ENCODE results near the gene PKN2. TPM values are rescaled to one million over a fixed set of nuclear protein-coding genes. Genes with fewer than 3 reads are reported as not detected.

PKN2 gene
- total and polyA plus RNA-seq, 2 donors (not counting 1 experiment from before 2014, with no cell fraction given) = 28.7 to 29.9 TPM

GRCh38 chr1:88731475-88732269 is 47.6 kb downstream of the PKN2 start:
- peaks cover 62% of the 10 kb centered on the region for H3K79me2 ChIP-seq (ENCODE audit: control insufficient read depth, insufficient read depth, low read length)
- no peaks in the 10 kb centered on the region for H3K36me3 ChIP-seq (ENCODE audit: control insufficient read depth, insufficient read depth, low read length)
- peak; percentile 94 to 96 for DNase-seq (ENCODE audit: low read depth in 2 of 2)
- TF ChIP-seq CTCF (conservative IDR thresholded peaks at IDR 0.05 in 1 of 2, IDR thresholded peaks at IDR 0.05 in 1 of 2; ENCODE audit: low read depth in 1 of 2, low read length in 2 of 2) (no peak), EZH2 (IDR thresholded peaks at IDR 0.05; ENCODE audit: low read length, missing control alignments) (no peak)
- H3K27ac ChIP-seq (ENCODE audit: insufficient read depth, low read length) = peak overlapping the region; percentile 61
- no peak overlapping the region for H3K9ac ChIP-seq (ENCODE audit: insufficient read depth, low read length)
- H3K4me1 ChIP-seq (ENCODE audit: control insufficient read depth, extremely low read depth, insufficient read depth, low read length) = peaks cover 14% of the 10 kb centered on the region
- H2AFZ ChIP-seq (ENCODE audit: low read length) = no peak overlapping the region
- H3K27me3 ChIP-seq (ENCODE audit: control insufficient read depth, insufficient read depth, low read length) = no peaks in the 10 kb centered on the region
- peak overlapping the region; percentile 14 to 39 (median 24) for H3K4me3 ChIP-seq (replicated peaks in 1 of 4; ENCODE audit: control extremely low read depth in 1 of 4, insufficient read depth in 1 of 4, low read depth in 3 of 4, low read length in 4 of 4)
- no peaks in the 10 kb centered on the region for H4K20me1 ChIP-seq (ENCODE audit: control insufficient read depth, extremely low read depth, insufficient read depth, low read length)
- H3K4me2 ChIP-seq (ENCODE audit: extremely low read depth, insufficient read depth, low read length) = peak overlapping the region; percentile 80
- H3K9me3 ChIP-seq (ENCODE audit: control insufficient read depth, insufficient read depth, low read depth, low read length) = no peaks in the 10 kb centered on the region

- Histone ChIP-seq H4K20me1 (ENCODE audit: control insufficient read depth, extremely low read depth, insufficient read depth, low read length) (no peaks in the 10 kb centered on the region), H3K79me2 (ENCODE audit: control insufficient read depth, insufficient read depth, low read length) (peaks cover 58% of the 10 kb centered on the region), H3K9me3 (ENCODE audit: control insufficient read depth, insufficient read depth, low read depth, low read length) (no peaks in the 10 kb centered on the region), H3K27ac (ENCODE audit: insufficient read depth, low read length) (no peak overlapping the region), H3K4me2 (ENCODE audit: extremely low read depth, insufficient read depth, low read length) (no peak overlapping the region), H2AFZ (ENCODE audit: low read length) (no peak overlapping the region), H3K27me3 (ENCODE audit: control insufficient read depth, insufficient read depth, low read length) (no peaks in the 10 kb centered on the region), H3K36me3 (ENCODE audit: control insufficient read depth, insufficient read depth, low read length) (no peaks in the 10 kb centered on the region), H3K4me3 (replicated peaks in 1 of 4; ENCODE audit: control extremely low read depth in 1 of 4, insufficient read depth in 1 of 4, low read depth in 3 of 4, low read length in 4 of 4) (no peak overlapping the region), H3K4me1 (ENCODE audit: control insufficient read depth, extremely low read depth, insufficient read depth, low read length) (peaks cover 9% of the 10 kb centered on the region), H3K9ac (ENCODE audit: insufficient read depth, low read length) (no peak overlapping the region)
- TF ChIP-seq EZH2 (IDR thresholded peaks at IDR 0.05; ENCODE audit: low read length, missing control alignments) = no peak
- no peak for TF ChIP-seq CTCF (conservative IDR thresholded peaks at IDR 0.05 in 1 of 2, IDR thresholded peaks at IDR 0.05 in 1 of 2; ENCODE audit: low read depth in 1 of 2, low read length in 2 of 2)
- DNase-seq (ENCODE audit: low read depth in 2 of 2) = no peak
Observed at GRCh38 chr1:88735382-88735781, 51.3 kb downstream of the PKN2 start.

GRCh38 chr1:88735909-88736308 is 51.8 kb downstream of the PKN2 start:
- H3K4me1 ChIP-seq (ENCODE audit: control insufficient read depth, extremely low read depth, insufficient read depth, low read length) = peaks cover 6% of the 10 kb centered on the region
- H3K27me3 ChIP-seq (ENCODE audit: control insufficient read depth, insufficient read depth, low read length) = no peaks in the 10 kb centered on the region
- no peak overlapping the region for H3K4me2 ChIP-seq (ENCODE audit: extremely low read depth, insufficient read depth, low read length)
- H3K4me3 ChIP-seq (replicated peaks in 1 of 4; ENCODE audit: control extremely low read depth in 1 of 4, insufficient read depth in 1 of 4, low read depth in 3 of 4, low read length in 4 of 4) = no peak overlapping the region
- no peak for DNase-seq (ENCODE audit: low read depth in 2 of 2)
- no peak overlapping the region for H2AFZ ChIP-seq (ENCODE audit: low read length)
- peaks cover 57% of the 10 kb centered on the region for H3K79me2 ChIP-seq (ENCODE audit: control insufficient read depth, insufficient read depth, low read length)
- no peak overlapping the region for H3K27ac ChIP-seq (ENCODE audit: insufficient read depth, low read length)
- no peaks in the 10 kb centered on the region for H3K36me3 ChIP-seq (ENCODE audit: control insufficient read depth, insufficient read depth, low read length)
- TF ChIP-seq EZH2 (IDR thresholded peaks at IDR 0.05; ENCODE audit: low read length, missing control alignments) (no peak), CTCF (conservative IDR thresholded peaks at IDR 0.05 in 1 of 2, IDR thresholded peaks at IDR 0.05 in 1 of 2; ENCODE audit: low read depth in 1 of 2, low read length in 2 of 2) (no peak)
- no peak overlapping the region for H3K9ac ChIP-seq (ENCODE audit: insufficient read depth, low read length)
- H4K20me1 ChIP-seq (ENCODE audit: control insufficient read depth, extremely low read depth, insufficient read depth, low read length) = no peaks in the 10 kb centered on the region
- H3K9me3 ChIP-seq (ENCODE audit: control insufficient read depth, insufficient read depth, low read depth, low read length) = no peaks in the 10 kb centered on the region

Data from fibroblast of lung (primary cell).